GM12878 (cell line): ENCODE data around the gene MAN2B2. TPM values are rescaled to one million over a fixed set of nuclear protein-coding genes. Genes with fewer than 3 reads are reported as not detected.

Source experiments
- ATAC-seq: fragments of 200-7000 bp; cut with Tn5 transposase; 3 replicates; pipeline ENCODE4 v1.9.1; 2020; ENCODE audit warnings: mild to moderate bottlenecking, moderate library complexity
- BruUV-seq: library from RNA; stranded (reverse); fragments of 400-500 nt; replicated peaks from 2 replicates; lab custom pipeline; 2021; lab: Mats Ljungman, UMichigan
- CTCF ChIA-PET: fragments of 300-600 bp; sonication (Branson Sonifier 250); formaldehyde crosslinking; extraction: SDS; loops from one replicate; lab custom pipeline; 2021; ENCODE audit warnings: inconsistent platforms; lab: Yijun Ruan, JAX
- POLR2A ChIA-PET: fragments of 350-600 bp; formaldehyde crosslinking; extraction: SDS; loops from one replicate; lab custom pipeline; 2021; ENCODE audit warnings: inconsistent platforms; lab: Charles Lee
- RAD21 ChIA-PET: fragments of 300-600 bp; sonication (Branson Sonifier 250); formaldehyde crosslinking; loops from one replicate; lab custom pipeline; 2023; ENCODE audit warnings: antibody characterized with exemption; ENCODE audit not compliant: unreplicated experiment; lab: Charles Lee
- SMC1A ChIA-PET: fragments of 300-600 bp; sonication (Branson Sonifier 250); formaldehyde crosslinking; loops from one replicate; lab custom pipeline; 2023; ENCODE audit not compliant: unreplicated experiment, uncharacterized antibody; lab: Charles Lee
- DNase-seq: peaks from one replicate; pipeline ENCODE4 v3.0.0-alpha.2; 2011; ENCODE audit warnings: low read depth, low spot score
- FAIRE-seq: peaks from 3 replicates; lab custom pipeline; 2011; peaks lifted over from hg19 to GRCh38; lab: Jason Lieb, UNC
- H2AFZ ChIP-seq: 2 replicates; pipeline ENCODE4 v1.6.0; 2011; ENCODE audit warnings: low read depth, low read length, control low read depth; ENCODE audit not compliant: control insufficient read depth
- H3K27ac ChIP-seq: 2 replicates; pipeline ENCODE4 v1.5.1; 2011; ENCODE audit warnings: control low read depth; ENCODE audit not compliant: control insufficient read depth, insufficient read depth
- H3K27me3 ChIP-seq, 2 experiments: replicated peaks in 1 of 2; 2 replicates each; pipeline versions ENCODE4 v1.6.0 to v1.6.1; 2011; ENCODE audit warnings: low read length in 1 of 2; ENCODE audit not compliant: control insufficient read depth in 2 of 2, insufficient read depth in 2 of 2
- H3K36me3 ChIP-seq, 2 experiments: 2 replicates each; pipeline ENCODE4 v1.5.1; 2011; ENCODE audit warnings: low read length in 1 of 2; ENCODE audit not compliant: control insufficient read depth in 2 of 2, insufficient read depth in 2 of 2
- H3K4me1 ChIP-seq: 2 replicates; pipeline ENCODE4 v1.6.1; 2011; ENCODE audit warnings: mild to moderate bottlenecking, low read length, moderate library complexity, mixed read lengths; ENCODE audit not compliant: control insufficient read depth, insufficient read depth
- H3K4me2 ChIP-seq: 2 replicates; pipeline ENCODE4 v1.6.0; 2011; ENCODE audit warnings: control low read depth; ENCODE audit not compliant: control insufficient read depth, insufficient read depth
- H3K4me3 ChIP-seq: fragments of 200-600 bp; sonication (generic); 2 replicates; pipeline ENCODE4 v1.5.1; 2016
- H3K79me2 ChIP-seq: 2 replicates; pipeline ENCODE4 v1.6.0; 2011; ENCODE audit warnings: low read length; ENCODE audit not compliant: control insufficient read depth, insufficient read depth
- H3K9ac ChIP-seq: 2 replicates; pipeline ENCODE4 v1.8.0; 2011; ENCODE audit warnings: low read length, control low read depth, mixed read lengths; ENCODE audit not compliant: control insufficient read depth, insufficient read depth
- H3K9me3 ChIP-seq: replicated peaks from 3 replicates; pipeline ENCODE4 v1.5.1; 2011; ENCODE audit warnings: mild to moderate bottlenecking, low read length; ENCODE audit not compliant: control insufficient read depth, insufficient read depth
- H4K20me1 ChIP-seq: 2 replicates; pipeline ENCODE4 v1.6.0; 2011; ENCODE audit not compliant: control insufficient read depth, insufficient read depth
- BACH1 ChIP-seq: fragments of 450-650 bp; IDR thresholded peaks from 2 replicates; pipeline ENCODE4 v1.6.1; 2017; ENCODE audit warnings: mild to moderate bottlenecking, borderline replicate concordance
- CEBPZ ChIP-seq: fragments of 150-350 bp; IDR thresholded peaks from 2 replicates; pipeline ENCODE4 v1.6.1; 2016; ENCODE audit warnings: low read depth, low read length
- CTCF ChIP-seq, 3 experiments: IDR thresholded peaks in 2 of 3; conservative IDR thresholded peaks in 1 of 3; 2 replicates each; pipeline ENCODE4 v1.5.1; 2011; ENCODE audit warnings: low read depth in 3 of 3, low read length in 3 of 3, mild to moderate bottlenecking in 3 of 3, control low read depth in 2 of 3, moderate library complexity in 2 of 3, inconsistent platforms in 1 of 3, mixed read lengths in 1 of 3; ENCODE audit not compliant: control insufficient read depth in 2 of 3, insufficient read depth in 1 of 3; ENCODE audit errors: extremely low read depth in 1 of 3
- MEF2A ChIP-seq: IDR thresholded peaks from 2 replicates; pipeline ENCODE4 v1.6.1; 2011; ENCODE audit warnings: low read depth, mild to moderate bottlenecking, low read length, moderate library complexity; ENCODE audit not compliant: insufficient read depth
- PBX3 ChIP-seq: IDR thresholded peaks from 2 replicates; pipeline ENCODE4 v1.6.1; 2011; ENCODE audit warnings: mild to moderate bottlenecking, low read depth, low read length, moderate library complexity; ENCODE audit not compliant: insufficient replicate concordance
- POLR2A ChIP-seq: IDR thresholded peaks from 2 replicates; pipeline ENCODE4 v1.6.1; 2011; ENCODE audit warnings: low read depth, mild to moderate bottlenecking, low read length
- USF1 ChIP-seq: IDR thresholded peaks from 2 replicates; pipeline ENCODE4 v1.6.1; 2011; ENCODE audit warnings: borderline replicate concordance, low read depth, mild to moderate bottlenecking, moderate library complexity, mixed read lengths, low read length; ENCODE audit not compliant: insufficient read depth; ENCODE audit errors: extremely low read length
- WRNIP1 ChIP-seq: IDR thresholded peaks from 2 replicates; pipeline ENCODE4 v1.6.1; 2011; ENCODE audit warnings: low read depth, low read length, improper control_type of control experiment, borderline replicate concordance
- ZBED1 ChIP-seq: IDR thresholded peaks from 2 replicates; pipeline ENCODE4 v1.6.1; 2016; ENCODE audit warnings: borderline replicate concordance
- ZNF592 ChIP-seq: fragments of 450-650 bp; IDR thresholded peaks from 2 replicates; pipeline ENCODE4 v1.6.1; 2017; ENCODE audit warnings: mild to moderate bottlenecking, moderate library complexity
- WGBS: methylation state at CpG from one replicate; pipeline ENCODE4 v1.1.6; 2016; ENCODE audit warnings: low lambda C conversion rate; ENCODE audit not compliant: insufficient replicate concordance, insufficient coverage; ENCODE audit errors: missing lambda C conversion rate; 5-methylcytosine and 5-hydroxymethylcytosine counted together
- in situ Hi-C: fragments of 300-500 bp; cut with MboI; formaldehyde crosslinking; loops from 9 replicates; pipeline ENCODE4 v1.14.3; 2018; ENCODE audit warnings: mixed read lengths
- intact Hi-C: fragments of 100-400 bp; cut with micrococcal nuclease; formaldehyde crosslinking; loops from one replicate; pipeline ENCODE4 v1.14.2; 2022; ENCODE audit not compliant: unreplicated experiment
- polyA plus RNA-seq, 11 experiments: library from polyadenylated mRNA; depleted of rRNA in 4 of 11; unstranded in 6 of 11; stranded (reverse) in 5 of 11; fragments of >200 nt; fragmentation: Nextera tagmentation in 4 of 11; fragmentation: Illumina TruSeq in 1 of 11; extraction: Ambion mirVana in 4 of 11; extraction: Trizol in 1 of 11; gene quantifications; 1 replicate in 1 of 11; 2 replicates in 10 of 11; pipeline versions ENCODE4 v1.2.1 to v1.2.3, GENCODE V29; 2011 to 2016; ENCODE audit warnings: inconsistent platforms in 2 of 11, missing spikeins in 2 of 11, low read depth in 1 of 11
- total RNA-seq, 4 experiments: library from RNA; depleted of rRNA in 3 of 4; stranded (reverse); fragments of >200 nt in 3 of 4; fragmentation: Illumina TruSeq in 1 of 4; extraction: Trizol in 1 of 4; gene quantifications; 2 replicates each; pipeline versions ENCODE4 v1.2.1 to v1.2.3, GENCODE V29; 2013 to 2021

MAN2B2 gene
- total and polyA plus RNA-seq, 10 of the 15 experiments (the other 5 are each of a cell fraction or from before 2014, with no cell fraction given): 0.47 to 14.5 (median 7.0) TPM

- Histone ChIP-seq H3K9ac (no peak overlapping the region), H3K36me3 (no peaks in the 10 kb centered on the region), H3K27me3 (peaks cover 2 to 5% of the 10 kb centered on the region in 2 experiments; a peak in 3 of 4 replicates), H2AFZ (no peak overlapping the region), H3K4me3 (no peak overlapping the region), H3K9me3 (peaks cover 2% of the 10 kb centered on the region; the same call in 1 of the 3 replicates), H3K4me1 (no peaks in the 10 kb centered on the region), H3K27ac (no peak overlapping the region), H3K79me2 (no peaks in the 10 kb centered on the region), H4K20me1 (no peaks in the 10 kb centered on the region), H3K4me2 (no peak overlapping the region)
- ATAC-seq: no peak
- ChIA-PET RAD21 (no interaction called here), POLR2A (interaction anchor here (0.6 kb wide), 1 partner anchor 101 kb away, joined by 3 read pairs; no protein-coding TSS in a partner anchor), CTCF (interaction anchor here (1.1 kb wide), 1 partner anchor 15 kb away, joined by 3 read pairs; no protein-coding TSS in a partner anchor), SMC1A (no interaction called here)
- no peak for DNase-seq
- intact Hi-C loops (no loop called here), in situ Hi-C loops (no loop called here)
- WGBS: 19% methylated on average over 16 of the region's 16 CpGs
- no peak for FAIRE-seq
- no TSS peak for BruUV-seq
- no peak for TF ChIP-seq BACH1
- no peak for TF ChIP-seq ZBED1
- TF ChIP-seq PBX3: no peak
- no peak for TF ChIP-seq POLR2A
- no peak for TF ChIP-seq CEBPZ
- no peak for TF ChIP-seq WRNIP1
- no peak for TF ChIP-seq MEF2A
- no peak for TF ChIP-seq ZNF592
- TF ChIP-seq USF1: no peak
- TF ChIP-seq CTCF (IDR thresholded peaks at IDR 0.05 in 2 of 3, conservative IDR thresholded peaks at IDR 0.05 in 1 of 3; ENCODE audit: control insufficient read depth in 2 of 3, extremely low read depth in 1 of 3, insufficient read depth in 1 of 3, low read depth in 3 of 3, low read length in 3 of 3): no peak
These were observed 13.2 kb upstream of the MAN2B2 start for GRCh38 chr4:6561706-6562371.
